HCT116 (cell line): Measurements from ENCODE around the gene R3HCC1L. TPM values are rescaled to one million over a fixed set of nuclear protein-coding genes. Genes with fewer than 3 reads are reported as not detected.

Experiments used
- ATAC-seq: fragments of 200-7000 bp; cut with Tn5 transposase; 2 replicates; pipeline ENCODE4 v1.9.1; 2020; ENCODE audit warnings: mild to moderate bottlenecking, moderate library complexity
- BruUV-seq: library from RNA; stranded (reverse); fragments of 400-500 nt; replicated peaks from 2 replicates; lab custom pipeline; 2021; lab: Mats Ljungman, UMichigan
- CTCF ChIA-PET: fragments of 300-600 bp; sonication (Branson Sonifier 250); formaldehyde crosslinking; loops from one replicate; lab custom pipeline; 2021; ENCODE audit warnings: antibody characterized with exemption; lab: Charles Lee
- POLR2A ChIA-PET: fragments of 300-600, 350-600 bp; sonication (Branson Sonifier 250); formaldehyde crosslinking; loops from one replicate; lab custom pipeline; 2021; ENCODE audit warnings: antibody characterized with exemption; lab: Charles Lee
- RAD21 ChIA-PET, 2 experiments: fragments of 300-600 bp; sonication (Branson Sonifier 250); formaldehyde crosslinking; loops; one replicate each; lab custom pipeline; 2023; ENCODE audit warnings: low total read pairs in 2 of 2; ENCODE audit not compliant: uncharacterized antibody in 2 of 2, unreplicated experiment in 2 of 2, low non-redundant PET in 1 of 2; lab: Charles Lee
- DNase-seq: peaks from one replicate; pipeline ENCODE4 v3.0.0-alpha.2; 2010; ENCODE audit warnings: low read depth, low spot score
- H2AFZ ChIP-seq: fragments of 200-600 bp; shearing (Covaris generic), sonication (generic); 2 replicates; pipeline ENCODE4 v1.6.1; 2017; ENCODE audit warnings: low read depth, mixed run types, mixed read lengths, antibody characterized with exemption, low read length; ENCODE audit not compliant: poor library complexity, severe bottlenecking
- H3K27ac ChIP-seq: 2 replicates; pipeline ENCODE4 v1.5.1; 2012; ENCODE audit warnings: low read depth, low read length
- H3K27me3 ChIP-seq: fragments of 200-600 bp; sonication (generic); 2 replicates; pipeline ENCODE4 v1.6.1; 2016; ENCODE audit warnings: mixed run types, low read length, mixed read lengths; ENCODE audit not compliant: insufficient read depth
- H3K36me3 ChIP-seq, 2 experiments: fragments of 200-500 bp in 1 of 2; fragments of 200-600 bp in 1 of 2; sonication (Bioruptor generic) in 1 of 2; sonication (generic) in 1 of 2; 2 replicates each; pipeline versions ENCODE4 v1.5.1 to v1.6.1; 2014 to 2016; ENCODE audit warnings: low read length in 2 of 2, inconsistent platforms in 1 of 2, mixed read lengths in 1 of 2, mixed run types in 1 of 2; ENCODE audit not compliant: insufficient read depth in 2 of 2, control insufficient read depth in 1 of 2
- H3K4me1 ChIP-seq, 2 experiments: fragments of 200-600 bp in 1 of 2; sonication (generic) in 1 of 2; 2 replicates each; pipeline versions ENCODE4 v1.5.1 to v1.6.1; 2012 to 2017; ENCODE audit warnings: low read length in 2 of 2, inconsistent platforms in 1 of 2, mild to moderate bottlenecking in 1 of 2, mixed read lengths in 1 of 2, mixed run types in 1 of 2, moderate library complexity in 1 of 2; ENCODE audit not compliant: insufficient read depth in 2 of 2, control insufficient read depth in 1 of 2
- H3K4me2 ChIP-seq: fragments of 200-600 bp; sonication (generic); 2 replicates; pipeline ENCODE4 v1.6.1; 2017; ENCODE audit warnings: mixed run types, low read length, mixed read lengths
- H3K4me3 ChIP-seq, 2 experiments: fragments of 200-600 bp in 1 of 2; sonication (generic) in 1 of 2; replicated peaks in 1 of 2; 2 replicates each; pipeline ENCODE4 v1.5.1; 2011 to 2016; ENCODE audit warnings: low read length in 2 of 2, control low read depth in 1 of 2, low read depth in 1 of 2, mild to moderate bottlenecking in 1 of 2, mixed read lengths in 1 of 2, mixed run types in 1 of 2
- H3K79me2 ChIP-seq: fragments of 200-600 bp; sonication (generic); 2 replicates; pipeline ENCODE4 v1.6.1; 2017; ENCODE audit warnings: mild to moderate bottlenecking, mixed run types, low read length, moderate library complexity, mixed read lengths; ENCODE audit not compliant: insufficient read depth
- H3K9ac ChIP-seq: fragments of 200-600 bp; sonication (generic); 2 replicates; pipeline ENCODE4 v1.6.1; 2016; ENCODE audit warnings: low read length, mixed read lengths
- H3K9me2 ChIP-seq: fragments of 200-600 bp; sonication (generic), shearing (Covaris generic); 2 replicates; pipeline ENCODE4 v1.6.1; 2017; ENCODE audit warnings: mixed run types, mild to moderate bottlenecking, moderate library complexity; ENCODE audit not compliant: insufficient read depth
- H3K9me3 ChIP-seq, 2 experiments: fragments of 200-500 bp in 1 of 2; fragments of 200-600 bp in 1 of 2; sonication (Bioruptor generic) in 1 of 2; sonication (generic) in 1 of 2; 2 replicates each; pipeline ENCODE4 v1.6.1; 2014 to 2017; ENCODE audit warnings: low read length in 2 of 2, mixed read lengths in 2 of 2, inconsistent platforms in 1 of 2, low read depth in 1 of 2, mild to moderate bottlenecking in 1 of 2, mixed run types in 1 of 2, moderate library complexity in 1 of 2; ENCODE audit not compliant: control insufficient read depth in 1 of 2, insufficient read depth in 1 of 2
- H4K20me1 ChIP-seq: fragments of 200-600 bp; sonication (generic), shearing (Covaris generic); 2 replicates; pipeline ENCODE4 v1.6.1; 2017; ENCODE audit warnings: mixed run types, mild to moderate bottlenecking, moderate library complexity; ENCODE audit not compliant: insufficient read depth
- CBX3 ChIP-seq: IDR thresholded peaks from 2 replicates; pipeline ENCODE4 v1.6.1; 2012; ENCODE audit warnings: low read depth
- EGR1 ChIP-seq: IDR thresholded peaks from 2 replicates; pipeline ENCODE4 v1.6.1; 2012; ENCODE audit warnings: low read depth
- ELF1 ChIP-seq: IDR thresholded peaks from 2 replicates; pipeline ENCODE4 v1.6.1; 2012; ENCODE audit warnings: low read depth, borderline replicate concordance
- EZH2 ChIP-seq: fragments of 200-600 bp; sonication (generic); IDR thresholded peaks from 2 replicates; pipeline ENCODE4 v1.6.1; 2017; ENCODE audit warnings: antibody characterized with exemption, mixed run types
- EZH2phosphoT487 ChIP-seq: fragments of 200-600 bp; IDR thresholded peaks from 2 replicates; pipeline ENCODE4 v1.6.1; 2018; ENCODE audit warnings: antibody characterized with exemption, borderline replicate concordance
- FOSL1 ChIP-seq: IDR thresholded peaks from 2 replicates; pipeline ENCODE4 v1.6.1; 2012; ENCODE audit warnings: low read depth
- POLR2A ChIP-seq: IDR thresholded peaks from 2 replicates; pipeline ENCODE4 v1.7.0; 2011; ENCODE audit warnings: borderline replicate concordance; ENCODE audit not compliant: insufficient read depth, insufficient read length; ENCODE audit errors: extremely low read depth
- POLR2AphosphoS5 ChIP-seq: IDR thresholded peaks from 2 replicates; pipeline ENCODE4 v1.6.1; 2011; ENCODE audit warnings: mild to moderate bottlenecking, low read depth, low read length, moderate library complexity
- SRF ChIP-seq: IDR thresholded peaks from 2 replicates; pipeline ENCODE4 v1.6.1; 2012; ENCODE audit warnings: low read depth
- TCF7L2 ChIP-seq: IDR thresholded peaks from 2 replicates; pipeline ENCODE4 v1.7.0; 2011; ENCODE audit warnings: borderline replicate concordance, inconsistent platforms; ENCODE audit not compliant: insufficient read depth, insufficient read length; ENCODE audit errors: extremely low read depth
- YY1 ChIP-seq: IDR thresholded peaks from 2 replicates; pipeline ENCODE4 v1.6.1; 2011; ENCODE audit warnings: low read length, low read depth, moderate library complexity, mild to moderate bottlenecking; ENCODE audit not compliant: insufficient replicate concordance; ENCODE audit errors: extremely low read depth
- ZFX ChIP-seq: fragments of 450-650 bp; IDR thresholded peaks from 2 replicates; pipeline ENCODE4 v1.6.1; 2017
- ZNF274 ChIP-seq: fragments of 200-500 bp; sonication (Bioruptor generic); IDR thresholded peaks from 2 replicates; pipeline ENCODE4 v1.6.1; 2014; ENCODE audit warnings: mild to moderate bottlenecking, low read depth, low read length, inconsistent platforms
- intact Hi-C: fragments of 100-400 bp; cut with micrococcal nuclease; formaldehyde crosslinking; loops from 2 replicates; pipeline ENCODE4 v1.10.0; 2022
- total RNA-seq: library from RNA; stranded (reverse); gene quantifications from one replicate; pipeline ENCODE4 v1.2.1, GENCODE V29; 2021; ENCODE audit not compliant: unreplicated experiment
- TF ChIP-seq, protein P1 (sequence below): IDR thresholded peaks from 2 replicates; pipeline ENCODE4 v1.6.1; 2012
- TF ChIP-seq, protein P2 (sequence below): IDR thresholded peaks from 2 replicates; pipeline ENCODE4 v1.6.1; 2011; ENCODE audit warnings: mild to moderate bottlenecking, low read length, moderate library complexity; ENCODE audit not compliant: insufficient replicate concordance; ENCODE audit errors: extremely low read depth
- TF ChIP-seq, protein P3 (sequence below), 3 experiments: fragments of 200-600 bp in 1 of 3; sonication (generic) in 1 of 3; IDR thresholded peaks in 2 of 3; conservative IDR thresholded peaks in 1 of 3; 2 replicates each; pipeline ENCODE4 v1.5.1; 2012 to 2017; ENCODE audit warnings: low read depth in 2 of 3, low read length in 2 of 3, antibody characterized with exemption in 1 of 3, borderline replicate concordance in 1 of 3, control low read depth in 1 of 3, mild to moderate bottlenecking in 1 of 3, mixed read lengths in 1 of 3, mixed run types in 1 of 3, moderate library complexity in 1 of 3; ENCODE audit not compliant: insufficient read depth in 1 of 3

Gene R3HCC1L
- total RNA-seq, 1 experiment from 2014 or later: 9.3 TPM

DNA sequence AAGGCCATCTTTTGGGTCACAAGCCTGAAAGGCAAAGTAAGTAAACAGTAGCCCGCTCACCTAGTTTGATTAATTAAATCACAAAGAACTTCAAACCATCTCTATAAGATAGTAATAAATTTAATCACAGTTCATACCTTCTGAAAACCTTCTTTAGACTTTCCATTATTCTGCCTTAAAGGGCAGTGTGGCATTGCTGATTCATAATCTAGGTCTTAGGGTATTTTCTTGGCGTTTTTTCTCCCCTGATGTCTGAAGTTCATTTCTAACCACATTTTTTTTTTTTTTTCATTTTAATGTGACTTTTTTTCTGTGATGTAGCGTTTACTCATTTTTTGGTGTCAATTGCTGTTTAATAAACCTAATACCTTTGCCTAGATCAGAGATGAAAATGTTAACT, 106.1 kb downstream of the R3HCC1L start:
- Histone ChIP-seq H3K4me1 (no peaks in the 10 kb centered on the region), H2AFZ (no peak overlapping the region), H3K27me3 (no peaks in the 10 kb centered on the region), H3K9ac (no peak overlapping the region), H3K4me2 (no peak overlapping the region), H3K27ac (no peak overlapping the region), H3K79me2 (no peaks in the 10 kb centered on the region), H3K9me3 (no peaks in the 10 kb centered on the region), H3K4me3 (no peak overlapping the region), H3K36me3 (peaks cover 6 to 17% of the 10 kb centered on the region in 2 experiments; a peak in 3 of 4 replicates), H4K20me1 (no peaks in the 10 kb centered on the region; the same call in 1 of the 2 replicates)
- ChIA-PET POLR2A (no interaction called here), CTCF (no interaction called here), RAD21 (no interaction called here)
- no peak for ATAC-seq
- BruUV-seq: no TSS peak
- DNase-seq: no peak
- TF ChIP-seq, protein P1, sequence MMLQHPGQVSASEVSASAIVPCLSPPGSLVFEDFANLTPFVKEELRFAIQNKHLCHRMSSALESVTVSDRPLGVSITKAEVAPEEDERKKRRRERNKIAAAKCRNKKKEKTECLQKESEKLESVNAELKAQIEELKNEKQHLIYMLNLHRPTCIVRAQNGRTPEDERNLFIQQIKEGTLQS: no peak
- TF ChIP-seq EZH2phosphoT487: no peak
- no peak for TF ChIP-seq ZFX
- TF ChIP-seq, protein P2, sequence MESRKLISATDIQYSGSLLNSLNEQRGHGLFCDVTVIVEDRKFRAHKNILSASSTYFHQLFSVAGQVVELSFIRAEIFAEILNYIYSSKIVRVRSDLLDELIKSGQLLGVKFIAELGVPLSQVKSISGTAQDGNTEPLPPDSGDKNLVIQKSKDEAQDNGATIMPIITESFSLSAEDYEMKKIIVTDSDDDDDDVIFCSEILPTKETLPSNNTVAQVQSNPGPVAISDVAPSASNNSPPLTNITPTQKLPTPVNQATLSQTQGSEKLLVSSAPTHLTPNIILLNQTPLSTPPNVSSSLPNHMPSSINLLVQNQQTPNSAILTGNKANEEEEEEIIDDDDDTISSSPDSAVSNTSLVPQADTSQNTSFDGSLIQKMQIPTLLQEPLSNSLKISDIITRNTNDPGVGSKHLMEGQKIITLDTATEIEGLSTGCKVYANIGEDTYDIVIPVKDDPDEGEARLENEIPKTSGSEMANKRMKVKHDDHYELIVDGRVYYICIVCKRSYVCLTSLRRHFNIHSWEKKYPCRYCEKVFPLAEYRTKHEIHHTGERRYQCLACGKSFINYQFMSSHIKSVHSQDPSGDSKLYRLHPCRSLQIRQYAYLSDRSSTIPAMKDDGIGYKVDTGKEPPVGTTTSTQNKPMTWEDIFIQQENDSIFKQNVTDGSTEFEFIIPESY: no peak
- no peak for TF ChIP-seq EGR1
- TF ChIP-seq YY1: no peak
- no peak for TF ChIP-seq TCF7L2
- no peak for TF ChIP-seq POLR2AphosphoS5
- TF ChIP-seq CBX3: no peak
- TF ChIP-seq POLR2A: no peak
- TF ChIP-seq EZH2: no peak
- no peak for TF ChIP-seq ELF1
- TF ChIP-seq SRF: no peak
- no peak for TF ChIP-seq ZNF274
- TF ChIP-seq FOSL1: no peak
- TF ChIP-seq, protein P3, sequence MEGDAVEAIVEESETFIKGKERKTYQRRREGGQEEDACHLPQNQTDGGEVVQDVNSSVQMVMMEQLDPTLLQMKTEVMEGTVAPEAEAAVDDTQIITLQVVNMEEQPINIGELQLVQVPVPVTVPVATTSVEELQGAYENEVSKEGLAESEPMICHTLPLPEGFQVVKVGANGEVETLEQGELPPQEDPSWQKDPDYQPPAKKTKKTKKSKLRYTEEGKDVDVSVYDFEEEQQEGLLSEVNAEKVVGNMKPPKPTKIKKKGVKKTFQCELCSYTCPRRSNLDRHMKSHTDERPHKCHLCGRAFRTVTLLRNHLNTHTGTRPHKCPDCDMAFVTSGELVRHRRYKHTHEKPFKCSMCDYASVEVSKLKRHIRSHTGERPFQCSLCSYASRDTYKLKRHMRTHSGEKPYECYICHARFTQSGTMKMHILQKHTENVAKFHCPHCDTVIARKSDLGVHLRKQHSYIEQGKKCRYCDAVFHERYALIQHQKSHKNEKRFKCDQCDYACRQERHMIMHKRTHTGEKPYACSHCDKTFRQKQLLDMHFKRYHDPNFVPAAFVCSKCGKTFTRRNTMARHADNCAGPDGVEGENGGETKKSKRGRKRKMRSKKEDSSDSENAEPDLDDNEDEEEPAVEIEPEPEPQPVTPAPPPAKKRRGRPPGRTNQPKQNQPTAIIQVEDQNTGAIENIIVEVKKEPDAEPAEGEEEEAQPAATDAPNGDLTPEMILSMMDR (IDR thresholded peaks at IDR 0.05 in 2 of 3, conservative IDR thresholded peaks at IDR 0.05 in 1 of 3; ENCODE audit: borderline replicate concordance in 1 of 3, insufficient read depth in 1 of 3, low read depth in 2 of 3, low read length in 2 of 3): no peak
- TF ChIP-seq, all 23 proteins: peak for 0
- intact Hi-C loops: no loop called here
- H3K9me2 ChIP-seq: no peaks in the 10 kb centered on the region
